ENCODE measurements around the gene ERC1.

- TF ChIP-seq CTCF (IDR thresholded peaks at IDR 0.05) = no peak
- TF ChIP-seq RCOR1 (IDR thresholded peaks at IDR 0.05; ENCODE audit: low read depth, low read length) = no peak
- TF ChIP-seq POLR2AphosphoS2 (conservative IDR thresholded peaks at IDR 0.05; ENCODE audit: low read length) = no peak
- no peak for TF ChIP-seq POLR2A (IDR thresholded peaks at IDR 0.05; ENCODE audit: low read length)
Observed at GRCh38 chr12:1207276-1207675, 216.3 kb downstream of the ERC1 start.
